Stimulated activated CD8-positive, alpha-beta memory T cell treated with anti-CD3 and anti-CD28 coated beads, Interleukin-12 subunit alpha, Interleukin-12 subunit beta, amount 100 ng/mL, for 24 hours (primary cell): ENCODE data around the gene SIRPD.

Experiments
- DNase-seq: peaks from one replicate; pipeline ENCODE4 v3.0.0-alpha.2; 2020; ENCODE audit errors: extremely low read depth

SIRPD gene

GRCh38 chr20:1494436-1494835, 63.1 kb downstream of the SIRPD start:
- DNase-seq: no peak

- DNase-seq: no peak
Measured at GRCh38 chr20:1493536-1493935, 64.0 kb downstream of the SIRPD start.

GRCh38 chr20:1491860-1492642, 65.5 kb downstream of the SIRPD start:
- no peak for DNase-seq

GRCh38 chr20:1491281-1491840, 66.1 kb downstream of the SIRPD start, which contains the start of gene SIRPB2:
Gene SIRPB2 (minus strand): TSS chr20:1491420. CDS start chr20:1491359, 61 bp downstream.
- DNase-seq: no peak

- DNase-seq: no peak
Measured at GRCh38 chr20:1490643-1491195, 66.8 kb downstream of the SIRPD start.

GRCh38 chr20:1489764-1490436, 67.6 kb downstream of the SIRPD start:
- no peak for DNase-seq

GRCh38 chr20:1489325-1489724, 68.2 kb downstream of the SIRPD start:
- no peak for DNase-seq

GRCh38 chr20:1486566-1486965, 70.9 kb downstream of the SIRPD start:
- DNase-seq: no peak

GRCh38 chr20:1484438-1485116, 72.9 kb downstream of the SIRPD start:
- DNase-seq: no peak
